RWPE1 (cell line): ENCODE data around the gene RNASET2.

Source experiments
- CTCF ChIA-PET: fragments of 350-600 bp; sonication (Branson Sonifier 250); formaldehyde crosslinking; extraction: SDS; loops from one replicate; lab custom pipeline; 2021; lab: Yijun Ruan, JAX
- POLR2A ChIA-PET: fragments of 400-600 bp; formaldehyde crosslinking; extraction: SDS; loops from one replicate; lab custom pipeline; 2020; ENCODE audit warnings: antibody characterized with exemption; ENCODE audit not compliant: low non-redundant PET; lab: Yijun Ruan, JAX
- DNase-seq: peaks from one replicate; pipeline ENCODE4 v3.0.0; 2012; ENCODE audit warnings: low spot score
- H3K27ac ChIP-seq: fragments of 450-650 bp; 2 replicates; pipeline ENCODE4 v1.5.1; 2017
- TF ChIP-seq, protein P1 (sequence below): fragments of 450-650 bp; conservative IDR thresholded peaks from 2 replicates; pipeline ENCODE4 v1.5.1; 2017; ENCODE audit warnings: low read depth, mild to moderate bottlenecking

The RNASET2 gene

DNA sequence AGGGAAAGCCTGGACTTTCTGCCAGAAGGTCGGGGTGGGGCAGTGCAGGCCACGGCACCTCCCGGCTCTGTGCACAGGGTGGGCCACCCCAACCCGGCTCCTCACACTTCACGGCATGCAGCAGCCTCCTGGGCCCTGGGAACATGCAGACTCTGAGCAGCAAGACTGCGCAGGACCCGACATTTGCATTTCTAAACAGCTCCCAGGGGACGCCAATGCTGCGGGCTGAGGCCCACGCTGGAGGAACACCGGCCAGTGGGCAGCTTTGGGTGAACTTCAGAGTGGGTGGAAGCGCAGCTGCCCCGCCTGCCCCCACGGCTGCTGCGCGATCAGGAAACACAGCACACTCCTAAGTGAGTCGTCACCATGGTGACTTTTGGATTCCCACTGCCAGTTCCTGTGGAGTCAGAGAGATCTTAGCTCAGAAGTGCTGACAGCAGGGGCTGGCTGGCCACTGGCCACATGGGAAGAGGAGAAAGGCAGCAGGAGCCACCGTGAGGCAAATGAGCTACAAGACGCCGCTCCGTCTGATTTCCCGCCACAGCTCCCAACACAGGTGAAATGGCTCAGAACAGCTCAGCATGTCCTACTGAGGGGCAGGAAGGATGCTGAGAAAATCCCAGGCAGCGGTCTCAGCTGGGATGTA lies 52.1 kb downstream of the RNASET2 start:
- TF ChIP-seq, protein P1, sequence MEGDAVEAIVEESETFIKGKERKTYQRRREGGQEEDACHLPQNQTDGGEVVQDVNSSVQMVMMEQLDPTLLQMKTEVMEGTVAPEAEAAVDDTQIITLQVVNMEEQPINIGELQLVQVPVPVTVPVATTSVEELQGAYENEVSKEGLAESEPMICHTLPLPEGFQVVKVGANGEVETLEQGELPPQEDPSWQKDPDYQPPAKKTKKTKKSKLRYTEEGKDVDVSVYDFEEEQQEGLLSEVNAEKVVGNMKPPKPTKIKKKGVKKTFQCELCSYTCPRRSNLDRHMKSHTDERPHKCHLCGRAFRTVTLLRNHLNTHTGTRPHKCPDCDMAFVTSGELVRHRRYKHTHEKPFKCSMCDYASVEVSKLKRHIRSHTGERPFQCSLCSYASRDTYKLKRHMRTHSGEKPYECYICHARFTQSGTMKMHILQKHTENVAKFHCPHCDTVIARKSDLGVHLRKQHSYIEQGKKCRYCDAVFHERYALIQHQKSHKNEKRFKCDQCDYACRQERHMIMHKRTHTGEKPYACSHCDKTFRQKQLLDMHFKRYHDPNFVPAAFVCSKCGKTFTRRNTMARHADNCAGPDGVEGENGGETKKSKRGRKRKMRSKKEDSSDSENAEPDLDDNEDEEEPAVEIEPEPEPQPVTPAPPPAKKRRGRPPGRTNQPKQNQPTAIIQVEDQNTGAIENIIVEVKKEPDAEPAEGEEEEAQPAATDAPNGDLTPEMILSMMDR = no peak
- ChIA-PET POLR2A (no interaction called here), CTCF (no interaction called here)
- no peak overlapping the region for H3K27ac ChIP-seq
- no peak for DNase-seq

DNA sequence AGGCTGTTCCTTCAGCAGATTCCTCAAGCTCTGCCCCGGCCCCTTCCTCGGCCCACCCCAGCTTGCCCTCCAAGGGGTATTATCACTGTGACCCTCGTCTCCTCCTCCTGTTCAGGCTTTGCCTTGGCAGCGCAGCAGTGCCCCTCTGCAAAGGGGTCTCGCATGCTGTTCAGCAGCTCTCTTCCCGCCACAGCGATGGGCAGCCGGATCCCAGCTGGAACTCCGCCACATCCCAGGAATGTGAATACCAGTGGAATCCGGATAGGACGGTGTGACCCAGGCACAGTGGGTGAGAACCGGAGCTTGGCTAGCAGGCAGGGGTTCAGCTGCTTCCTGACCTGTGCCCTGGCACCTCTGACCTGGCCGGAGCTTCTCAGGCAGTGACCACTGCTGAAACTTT lies 52.9 kb downstream of the RNASET2 start:
- DNase-seq = no peak
- ChIA-PET CTCF (no interaction called here), POLR2A (no interaction called here)
- no peak overlapping the region for H3K27ac ChIP-seq
- TF ChIP-seq, protein P1 = no peak

DNA sequence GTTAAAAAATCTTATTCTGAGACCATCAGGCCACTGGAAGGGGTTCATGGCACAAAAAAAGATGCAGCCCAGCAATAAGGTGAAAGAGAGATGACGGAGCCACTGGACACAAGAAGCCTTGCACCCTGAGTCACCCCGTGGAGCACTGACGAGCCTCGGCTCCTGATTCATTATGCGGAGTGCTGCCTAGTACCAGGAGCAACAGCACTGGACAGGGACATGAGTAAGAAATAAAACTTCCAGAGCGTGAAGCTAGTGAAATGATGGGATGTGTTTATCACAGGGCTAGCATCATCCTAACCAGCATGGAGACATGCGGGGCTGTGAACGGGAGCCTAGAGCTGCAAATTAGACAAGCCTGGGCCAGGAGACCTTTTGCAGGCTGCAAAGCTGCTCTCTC lies 53.3 kb downstream of the RNASET2 start:
- ChIA-PET POLR2A (no interaction called here), CTCF (interaction anchor here (0.7 kb wide), 1 partner anchor 235 kb away, joined by 4 read pairs; no protein-coding TSS in a partner anchor)

DNA sequence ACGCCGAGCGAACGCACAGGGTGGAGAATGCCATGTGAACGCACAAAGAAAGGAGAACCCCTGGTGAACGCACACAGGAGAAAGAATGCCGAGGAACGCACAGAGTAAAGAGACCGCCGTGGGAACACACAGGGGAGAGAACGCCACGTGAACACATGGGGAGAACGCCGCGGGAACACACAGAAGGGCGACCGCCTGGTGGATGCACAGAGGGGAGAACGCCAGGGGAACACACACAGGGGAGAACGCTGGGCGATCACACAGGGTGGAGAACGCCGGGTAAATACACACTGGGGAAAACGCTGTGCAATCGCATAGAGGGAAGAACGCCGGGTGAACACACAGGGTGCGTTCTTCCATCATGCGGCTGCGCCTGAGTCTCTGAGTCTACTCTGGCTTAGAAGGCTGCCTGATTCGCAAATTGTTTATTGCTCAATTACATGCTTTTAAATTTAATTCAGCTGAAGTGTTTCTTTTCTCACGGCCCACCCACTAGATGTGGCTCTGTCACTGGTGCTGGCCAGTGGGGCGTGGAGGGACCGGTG lies 54.1 kb downstream of the RNASET2 start:
- POLR2A ChIA-PET = no interaction called here
- CTCF ChIA-PET = interaction anchor here (0.7 kb wide), 1 partner anchor 236 kb away, joined by 4 read pairs; no protein-coding TSS in a partner anchor
- no peak for DNase-seq
- TF ChIP-seq, protein P1 = no peak
- no peak overlapping the region for H3K27ac ChIP-seq

More for the DNA sequence above, 53.3 kb downstream of the RNASET2 start:
- no peak overlapping the region for H3K27ac ChIP-seq
- TF ChIP-seq, protein P1 = no peak
- no peak for DNase-seq

DNA sequence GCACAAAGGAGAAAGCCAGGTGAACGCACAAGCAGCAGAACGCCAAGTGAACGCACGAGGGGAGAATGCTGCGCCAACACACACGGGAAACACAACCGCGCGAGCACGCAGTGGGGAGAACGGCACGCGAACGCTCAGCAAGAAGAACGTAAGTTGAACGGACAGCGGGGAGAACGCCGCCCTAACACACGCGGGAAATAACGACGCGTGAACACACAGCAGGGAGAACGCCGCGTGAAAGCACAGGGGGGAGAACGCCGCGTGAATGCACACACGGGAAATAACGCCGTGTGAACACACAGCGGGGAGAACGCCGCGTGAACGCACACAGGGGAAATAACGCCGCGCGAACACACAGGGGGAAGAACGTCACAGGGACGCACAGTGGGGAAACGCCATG lies 54.7 kb downstream of the RNASET2 start:
- no peak overlapping the region for H3K27ac ChIP-seq
- no peak for DNase-seq
- ChIA-PET CTCF (no interaction called here), POLR2A (no interaction called here)
- TF ChIP-seq, protein P1 = no peak

DNA sequence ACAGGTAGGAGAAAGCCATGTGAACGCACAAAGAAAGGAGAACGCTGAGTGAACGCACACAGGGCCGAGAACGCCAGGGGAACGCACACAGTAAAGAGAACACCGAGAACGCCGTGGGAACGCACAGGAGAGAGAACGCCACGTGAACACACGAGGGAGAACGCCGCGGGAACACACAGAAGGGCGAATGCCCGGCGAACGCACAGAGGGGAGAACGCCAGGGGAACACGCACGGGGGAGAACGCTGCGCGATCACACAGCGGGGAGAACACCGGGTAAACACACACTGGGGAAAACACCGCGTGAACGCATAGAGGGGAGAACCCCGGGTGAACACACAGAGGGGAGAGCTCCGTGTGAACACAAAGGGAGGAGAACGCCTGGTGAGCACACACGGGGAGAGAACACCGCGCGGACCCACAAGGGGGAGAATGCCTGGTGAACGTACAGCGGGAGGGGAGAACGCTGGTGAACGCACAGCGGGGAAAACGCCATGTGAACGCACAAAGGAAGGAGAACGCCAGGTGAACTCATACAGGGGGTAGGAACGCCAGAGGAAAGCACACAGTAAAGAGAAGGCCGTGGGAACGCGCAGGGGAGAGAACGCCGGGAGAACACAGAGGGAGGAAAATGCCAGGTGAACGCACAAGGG lies 55.3 kb downstream of the RNASET2 start:
- POLR2A ChIA-PET = no interaction called here
- TF ChIP-seq, protein P1 = no peak
- CTCF ChIA-PET = no interaction called here
- no peak for DNase-seq
- no peak overlapping the region for H3K27ac ChIP-seq
